GM18861 (cell line): ENCODE data around the gene AGRN.
A peak's percentile ranks its signal among the peaks of the same experiment; 100 is the strongest.
"Not testable (repeated sequence)": the region's sequence is repeated elsewhere in the genome, so short reads cannot be mapped to it uniquely, and the experiment has no call there.

Source experiments
- ATAC-seq: cut with Tn5 transposase; IDR thresholded peaks from one replicate; pipeline ENCODE4 v1.9.1; 2021; ENCODE audit not compliant: unreplicated experiment

Gene AGRN

GRCh38 chr1:1050577-1051052, 30.7 kb downstream of the AGRN start:
- no peak for ATAC-seq

- no peak for ATAC-seq
Observed at GRCh38 chr1:1051127-1051810, 31.3 kb downstream of the AGRN start.

GRCh38 chr1:1052003-1052840, 32.3 kb downstream of the AGRN start:
- no peak for ATAC-seq

- ATAC-seq = no peak
Observed at GRCh38 chr1:1053022-1053421, 33.1 kb downstream of the AGRN start.

DNA sequence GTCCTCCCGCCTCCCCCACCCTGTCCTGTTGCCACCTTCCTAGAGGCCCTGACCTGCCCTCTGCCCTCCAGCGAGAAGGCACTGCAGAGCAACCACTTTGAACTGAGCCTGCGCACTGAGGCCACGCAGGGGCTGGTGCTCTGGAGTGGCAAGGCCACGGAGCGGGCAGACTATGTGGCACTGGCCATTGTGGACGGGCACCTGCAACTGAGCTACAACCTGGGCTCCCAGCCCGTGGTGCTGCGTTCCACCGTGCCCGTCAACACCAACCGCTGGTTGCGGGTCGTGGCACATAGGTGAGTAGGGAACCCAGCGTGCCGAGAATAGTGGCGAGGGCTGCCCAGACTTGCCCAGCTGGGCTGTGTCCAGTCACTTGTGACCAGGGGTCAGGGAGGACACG, 33.8 kb downstream of the AGRN start:
- no peak for ATAC-seq

DNA sequence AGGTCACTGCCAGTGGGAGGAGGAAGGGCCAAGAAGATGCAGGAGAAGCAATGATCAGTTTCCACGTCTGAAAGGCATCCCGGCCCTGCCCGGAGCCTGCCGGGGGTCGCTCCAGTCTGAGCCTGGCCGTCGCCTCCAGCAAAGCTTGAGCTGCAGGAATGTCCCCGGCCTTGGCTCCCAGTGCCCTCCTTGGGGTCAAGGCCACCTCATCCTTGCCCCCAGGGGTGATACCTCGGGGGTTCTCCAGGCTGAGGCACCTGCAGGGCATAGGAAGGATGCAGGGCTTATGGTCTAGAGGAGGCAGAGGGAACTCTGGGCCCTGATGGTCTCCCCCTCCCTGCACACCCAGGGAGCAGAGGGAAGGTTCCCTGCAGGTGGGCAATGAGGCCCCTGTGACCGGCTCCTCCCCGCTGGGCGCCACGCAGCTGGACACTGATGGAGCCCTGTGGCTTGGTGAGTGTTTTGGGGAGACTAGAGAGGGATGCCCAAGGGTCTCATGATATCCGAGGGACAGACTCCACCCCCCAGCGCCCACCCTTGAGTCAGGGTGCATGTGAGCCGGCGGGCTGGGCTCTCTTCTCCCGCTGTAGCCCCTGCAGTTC, 34.3 kb downstream of the AGRN start:
- no peak for ATAC-seq

DNA sequence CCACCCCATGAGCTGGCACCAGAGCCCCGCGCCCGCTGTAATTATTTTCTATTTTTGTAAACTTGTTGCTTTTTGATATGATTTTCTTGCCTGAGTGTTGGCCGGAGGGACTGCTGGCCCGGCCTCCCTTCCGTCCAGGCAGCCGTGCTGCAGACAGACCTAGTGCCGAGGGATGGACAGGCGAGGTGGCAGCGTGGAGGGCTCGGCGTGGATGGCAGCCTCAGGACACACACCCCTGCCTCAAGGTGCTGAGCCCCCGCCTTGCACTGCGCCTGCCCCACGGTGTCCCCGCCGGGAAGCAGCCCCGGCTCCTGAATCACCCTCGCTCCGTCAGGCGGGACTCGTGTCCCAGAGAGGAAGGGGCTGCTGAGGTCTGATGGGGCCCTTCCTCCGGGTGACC, 35.1 kb downstream of the AGRN start:
- no peak for ATAC-seq

DNA sequence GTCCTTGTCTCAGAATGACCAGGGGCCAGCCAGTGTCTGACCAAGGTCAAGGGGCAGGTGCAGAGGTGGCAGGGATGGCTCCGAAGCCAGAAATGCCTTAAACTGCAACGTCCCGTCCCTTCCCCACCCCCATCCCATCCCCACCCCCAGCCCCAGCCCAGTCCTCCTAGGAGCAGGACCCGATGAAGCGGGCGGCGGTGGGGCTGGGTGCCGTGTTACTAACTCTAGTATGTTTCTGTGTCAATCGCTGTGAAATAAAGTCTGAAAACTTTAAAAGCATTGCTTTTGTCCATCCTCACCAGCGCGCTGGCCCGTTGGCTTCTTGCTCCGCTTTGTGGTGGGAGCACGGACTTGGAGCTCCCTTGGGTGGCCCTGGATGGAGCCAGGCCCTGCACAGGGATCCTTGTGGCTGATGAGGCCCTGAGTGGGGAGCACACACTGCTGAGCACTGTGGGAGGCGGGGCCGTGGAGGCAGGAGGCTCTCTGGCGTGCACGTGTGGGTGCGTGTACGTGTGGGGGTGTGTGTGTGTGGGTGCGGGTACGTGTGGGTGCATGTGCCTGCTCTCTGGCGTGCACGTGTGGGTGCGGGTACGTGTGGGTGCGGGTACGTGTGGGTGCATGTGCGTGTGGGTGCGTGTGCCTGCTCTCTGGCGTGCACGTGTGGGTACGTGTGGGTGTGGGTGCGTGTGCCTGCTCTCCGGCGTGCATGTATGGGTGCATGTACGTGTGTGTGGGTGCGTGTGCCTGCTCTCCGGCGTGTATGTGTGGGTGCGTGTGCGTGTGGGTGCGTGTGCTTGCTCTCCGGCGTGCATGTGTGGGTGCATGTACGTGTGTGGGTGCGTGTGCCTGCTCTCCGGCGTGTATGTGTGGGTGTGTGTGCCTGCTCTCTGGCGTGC, 36.2 kb downstream of the AGRN start:
- no peak for ATAC-seq

DNA sequence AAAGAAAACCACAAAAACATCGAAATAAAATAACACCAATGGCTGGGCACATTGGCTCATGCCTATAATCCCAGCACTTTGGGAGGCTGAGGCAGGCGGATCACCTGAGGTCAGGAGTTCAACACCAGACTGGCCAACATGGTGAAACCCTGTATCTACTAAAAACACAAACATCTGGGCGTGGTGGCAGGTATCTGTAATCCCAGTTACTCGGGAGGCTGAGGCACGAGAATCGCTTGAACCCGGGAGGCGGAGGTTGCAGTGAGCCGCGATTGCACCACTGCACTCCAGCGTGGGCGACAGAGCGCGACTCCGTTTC, 37.8 kb downstream of the AGRN start:
- ATAC-seq = not testable (repeated sequence)

DNA sequence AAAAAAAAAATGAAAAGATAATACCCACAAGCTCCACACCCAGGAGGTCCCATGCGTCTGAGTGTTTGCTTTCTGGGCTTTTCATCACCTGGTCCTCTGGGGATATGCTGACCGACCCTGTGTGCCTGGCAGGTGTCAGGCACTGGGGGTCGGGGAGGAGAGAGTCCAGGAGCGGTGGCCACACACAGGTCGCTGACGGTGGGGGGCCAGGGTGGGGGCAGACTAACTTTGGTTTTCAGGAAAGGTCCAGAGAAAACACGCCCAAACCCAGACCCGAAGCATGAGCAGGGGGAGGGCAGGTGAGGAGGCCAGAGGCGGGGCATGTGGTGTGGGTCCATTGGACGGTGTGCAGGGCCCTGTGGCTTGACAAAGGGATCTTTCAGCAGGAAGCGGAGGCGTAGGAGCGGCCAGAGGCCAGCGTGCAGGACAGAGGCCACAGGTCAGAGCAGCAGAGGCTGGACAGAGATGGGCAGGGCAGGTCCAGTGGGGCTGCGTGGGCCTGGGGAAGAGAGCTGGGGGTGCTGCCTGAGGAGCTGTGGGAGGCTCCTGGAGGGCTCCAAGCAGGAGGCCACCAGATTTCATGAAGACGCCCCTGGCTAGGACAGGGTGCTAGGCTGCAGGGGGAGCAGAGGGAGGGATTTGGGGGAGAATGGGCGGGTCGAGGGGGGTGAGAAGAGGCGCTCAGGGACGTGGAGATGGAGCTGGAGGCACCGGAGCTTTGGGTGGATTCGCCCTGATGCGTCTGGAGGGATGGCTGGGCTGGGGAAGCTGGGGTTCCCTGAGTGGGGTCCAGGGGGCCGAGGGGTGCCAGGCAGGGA, 38.4 kb downstream of the AGRN start:
- no peak for ATAC-seq

- peak; percentile 22 for ATAC-seq
Observed at GRCh38 chr1:1058921-1059493, 39.1 kb downstream of the AGRN start.

GRCh38 chr1:1059494-1060280, 39.8 kb downstream of the AGRN start:
- peak; percentile 51 for ATAC-seq

DNA sequence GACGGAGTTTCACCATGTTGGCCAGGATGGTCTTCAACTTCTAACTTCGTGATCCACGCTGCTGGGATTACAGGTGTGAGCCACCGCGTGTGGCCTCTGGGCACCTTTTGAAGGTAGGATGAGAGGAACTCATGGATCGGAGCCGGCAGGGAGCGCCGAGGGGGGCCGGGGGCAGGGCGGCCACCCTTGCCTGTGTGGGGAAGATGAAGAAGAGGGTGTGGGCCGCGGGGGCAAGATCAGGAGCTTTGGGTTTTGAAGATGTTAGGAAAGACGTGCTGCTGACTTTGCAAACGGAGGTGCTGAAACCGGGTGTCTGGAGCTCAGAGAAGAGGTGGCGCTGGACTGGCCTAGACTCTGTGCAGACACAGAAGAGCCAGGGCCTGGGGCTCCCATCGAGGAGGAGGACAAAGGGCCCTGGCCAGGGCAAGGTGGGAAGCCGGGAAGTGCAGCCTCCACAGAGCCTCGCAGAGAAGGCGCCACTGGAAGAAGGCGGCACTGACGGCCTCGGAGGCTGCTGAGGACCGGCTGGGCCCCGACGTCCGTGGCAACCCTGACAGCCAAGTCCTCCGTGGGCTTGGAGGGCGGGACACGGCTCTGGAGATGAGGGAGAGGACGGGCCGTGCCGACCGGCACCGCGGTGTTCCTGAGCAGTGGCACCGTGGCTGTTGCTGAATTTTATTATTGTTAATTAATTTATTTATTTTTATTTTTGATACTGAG, 40.5 kb downstream of the AGRN start:
- no peak for ATAC-seq

- no peak for ATAC-seq
Observed at GRCh38 chr1:1061682-1062345, 41.9 kb downstream of the AGRN start.

GRCh38 chr1:1062348-1063163, 42.6 kb downstream of the AGRN start:
- ATAC-seq = no peak

DNA sequence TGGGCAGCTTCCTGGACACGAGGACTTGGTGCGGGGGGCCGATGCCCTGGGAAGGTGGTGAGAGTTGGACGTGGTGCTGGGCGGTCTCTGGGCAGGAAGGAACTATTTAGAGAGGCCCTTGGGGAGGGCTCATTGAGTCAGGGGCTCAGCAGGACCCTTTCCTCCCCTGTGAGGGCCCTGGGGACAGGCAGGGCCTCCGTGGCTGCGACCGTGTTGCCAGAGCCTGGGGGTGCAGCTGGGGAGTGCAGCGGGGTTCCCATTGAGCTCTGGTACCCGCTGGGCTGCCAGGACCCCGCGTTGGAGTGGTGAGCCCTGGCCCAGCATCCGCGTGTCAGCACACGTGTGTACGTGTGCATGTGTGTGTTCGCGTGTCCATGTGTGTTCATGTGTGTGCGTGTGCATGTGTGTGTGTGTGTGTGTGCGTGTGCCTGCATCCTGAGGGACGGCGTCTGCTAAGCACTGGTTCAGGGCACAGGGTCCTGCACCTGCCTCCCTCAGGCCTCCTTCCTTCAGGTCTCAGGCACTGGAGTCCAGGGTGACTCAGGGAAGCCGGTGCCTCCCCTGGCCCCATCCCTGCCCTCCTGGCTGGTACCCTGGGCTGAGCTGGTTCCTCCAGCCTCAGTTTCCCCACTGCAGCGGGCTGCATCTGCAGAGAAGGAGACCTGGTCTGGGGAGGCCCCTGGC, 43.5 kb downstream of the AGRN start:
- no peak for ATAC-seq
